ENCODE data around the gene ABHD17B. TPM values are rescaled to one million over a fixed set of nuclear protein-coding genes. Genes with fewer than 3 reads are reported as not detected.

ABHD17B gene
- total RNA-seq, 6 experiments from 2014 or later = 13.6 to 17.9 (median 15.5) TPM

DNA sequence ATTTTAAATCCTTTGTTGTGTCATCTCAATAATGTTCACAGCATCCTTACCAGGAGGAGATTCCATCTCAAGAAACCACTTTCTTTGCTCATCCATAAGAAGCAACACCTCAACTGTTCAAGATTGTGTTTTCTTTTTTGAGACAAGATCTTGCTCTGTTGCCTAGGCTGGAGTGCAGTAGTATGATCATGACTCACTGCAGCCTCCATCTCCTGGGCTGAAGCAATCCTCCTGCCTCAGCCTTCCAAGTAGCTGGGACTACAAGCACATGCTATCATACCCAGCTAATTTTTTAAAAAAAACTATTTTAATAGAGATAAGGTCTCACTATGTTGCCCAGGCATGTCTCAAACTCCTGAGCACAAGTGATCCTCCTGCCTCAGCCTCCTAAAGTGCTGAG is 60.0 kb downstream of the ABHD17B start:
- Mint-ChIP-seq H3K9me3 (peaks cover 5% of the 10 kb centered on the region; the same call in 1 of the 2 replicates), H3K4me3 (no peak overlapping the region), H3K36me3 (ENCODE audit: low read depth) (peaks cover 8% of the 10 kb centered on the region; the same call in 1 of the 2 replicates), H3K4me1 (ENCODE audit: low read depth) (no peaks in the 10 kb centered on the region), H3K27me3 (ENCODE audit: insufficient read depth) (no peaks in the 10 kb centered on the region), H3K27ac (no peak overlapping the region)
- TF ChIP-seq, protein P1, sequence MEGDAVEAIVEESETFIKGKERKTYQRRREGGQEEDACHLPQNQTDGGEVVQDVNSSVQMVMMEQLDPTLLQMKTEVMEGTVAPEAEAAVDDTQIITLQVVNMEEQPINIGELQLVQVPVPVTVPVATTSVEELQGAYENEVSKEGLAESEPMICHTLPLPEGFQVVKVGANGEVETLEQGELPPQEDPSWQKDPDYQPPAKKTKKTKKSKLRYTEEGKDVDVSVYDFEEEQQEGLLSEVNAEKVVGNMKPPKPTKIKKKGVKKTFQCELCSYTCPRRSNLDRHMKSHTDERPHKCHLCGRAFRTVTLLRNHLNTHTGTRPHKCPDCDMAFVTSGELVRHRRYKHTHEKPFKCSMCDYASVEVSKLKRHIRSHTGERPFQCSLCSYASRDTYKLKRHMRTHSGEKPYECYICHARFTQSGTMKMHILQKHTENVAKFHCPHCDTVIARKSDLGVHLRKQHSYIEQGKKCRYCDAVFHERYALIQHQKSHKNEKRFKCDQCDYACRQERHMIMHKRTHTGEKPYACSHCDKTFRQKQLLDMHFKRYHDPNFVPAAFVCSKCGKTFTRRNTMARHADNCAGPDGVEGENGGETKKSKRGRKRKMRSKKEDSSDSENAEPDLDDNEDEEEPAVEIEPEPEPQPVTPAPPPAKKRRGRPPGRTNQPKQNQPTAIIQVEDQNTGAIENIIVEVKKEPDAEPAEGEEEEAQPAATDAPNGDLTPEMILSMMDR (IDR thresholded peaks at IDR 0.05) = no peak
- DNase-seq = no peak

DNA sequence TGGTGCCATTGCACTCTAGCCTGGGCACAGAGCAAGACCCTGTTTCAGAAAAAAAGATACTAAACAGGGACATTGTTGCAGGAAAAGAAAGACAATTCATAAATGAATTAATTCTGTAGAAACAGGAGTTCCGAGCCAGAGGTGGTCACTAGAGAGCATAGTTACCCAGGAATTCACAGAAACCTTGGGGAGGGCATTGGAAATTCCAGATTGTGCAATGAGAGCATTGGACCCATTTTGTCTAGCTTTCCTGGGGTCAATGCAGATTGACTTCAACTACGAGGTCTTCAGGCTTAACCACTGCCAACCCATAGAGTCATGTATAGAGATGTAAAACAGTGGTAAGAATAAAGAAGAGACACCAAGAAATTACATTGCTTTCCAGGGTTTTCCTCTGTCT is 63.1 kb downstream of the ABHD17B start:
- Mint-ChIP-seq H3K9me3 (peaks cover 5% of the 10 kb centered on the region; the same call in 1 of the 2 replicates), H3K27me3 (ENCODE audit: insufficient read depth) (no peaks in the 10 kb centered on the region), H3K27ac (no peak overlapping the region), H3K36me3 (ENCODE audit: low read depth) (peaks cover 6% of the 10 kb centered on the region; the same call in 1 of the 2 replicates), H3K4me1 (ENCODE audit: low read depth) (no peaks in the 10 kb centered on the region), H3K4me3 (no peak overlapping the region)
- no peak for DNase-seq
- TF ChIP-seq, protein P1 (IDR thresholded peaks at IDR 0.05) = no peak

DNA sequence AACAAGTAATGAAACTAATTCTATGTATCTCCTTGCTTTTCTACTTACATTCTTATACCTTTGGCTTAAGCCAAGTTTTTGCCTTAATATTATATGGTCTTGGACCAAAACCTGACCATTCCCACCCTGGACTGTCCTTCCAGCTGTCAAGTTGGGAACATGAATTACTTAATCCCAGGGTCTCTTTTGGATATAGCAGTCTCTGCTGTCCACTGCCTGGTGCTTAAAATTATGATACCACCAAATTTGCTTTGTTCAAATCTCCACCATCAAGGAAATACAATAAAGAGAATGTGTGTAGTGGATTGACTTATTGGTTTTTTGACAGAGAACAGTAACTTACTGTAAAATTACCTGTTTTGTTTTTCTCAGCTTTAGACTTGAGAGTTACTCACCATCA is 66.2 kb downstream of the ABHD17B start:
- DNase-seq = no peak
- TF ChIP-seq, protein P1 (IDR thresholded peaks at IDR 0.05) = no peak
- no peaks in the 10 kb centered on the region for H3K27me3 Mint-ChIP-seq (ENCODE audit: insufficient read depth)
- peaks cover 4% of the 10 kb centered on the region; the same call in 1 of the 2 replicates for H3K9me3 Mint-ChIP-seq
- peaks cover 4% of the 10 kb centered on the region; the same call in 1 of the 2 replicates for H3K36me3 Mint-ChIP-seq (ENCODE audit: low read depth)
- no peaks in the 10 kb centered on the region for H3K4me1 Mint-ChIP-seq (ENCODE audit: low read depth)
- H3K4me3 Mint-ChIP-seq = no peak overlapping the region
- no peak overlapping the region for H3K27ac Mint-ChIP-seq

DNA sequence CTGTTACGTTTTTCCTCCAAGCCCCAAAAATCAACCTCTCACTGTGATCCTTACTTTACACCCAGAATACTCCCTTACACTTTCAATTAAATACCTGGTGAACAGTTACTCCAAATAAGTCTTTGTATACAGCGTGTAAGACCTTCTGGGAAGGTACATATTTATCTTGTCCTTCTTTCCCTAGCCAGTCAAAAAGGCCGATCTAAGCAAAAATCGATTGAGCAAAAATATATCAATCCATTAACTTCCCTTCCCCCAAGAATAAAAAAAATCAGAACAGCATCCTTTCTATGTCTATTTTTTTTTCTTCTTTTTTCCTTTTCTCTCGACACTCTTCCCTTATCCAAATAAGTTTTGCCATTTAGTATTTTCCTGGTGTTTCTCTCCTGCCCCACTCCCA is 71.3 kb downstream of the ABHD17B start:
- TF ChIP-seq, protein P1 (IDR thresholded peaks at IDR 0.05) = no peak
- H3K27ac Mint-ChIP-seq = no peak overlapping the region
- no peak for DNase-seq
- H3K4me1 Mint-ChIP-seq (ENCODE audit: low read depth) = peaks cover 8% of the 10 kb centered on the region; the same call in 1 of the 2 replicates
- H3K9me3 Mint-ChIP-seq = peaks cover 7% of the 10 kb centered on the region; the same call in 1 of the 2 replicates
- H3K4me3 Mint-ChIP-seq = no peak overlapping the region
- H3K27me3 Mint-ChIP-seq (ENCODE audit: insufficient read depth) = no peaks in the 10 kb centered on the region; the same call in 1 of the 2 replicates
- H3K36me3 Mint-ChIP-seq (ENCODE audit: low read depth) = no peaks in the 10 kb centered on the region

DNA sequence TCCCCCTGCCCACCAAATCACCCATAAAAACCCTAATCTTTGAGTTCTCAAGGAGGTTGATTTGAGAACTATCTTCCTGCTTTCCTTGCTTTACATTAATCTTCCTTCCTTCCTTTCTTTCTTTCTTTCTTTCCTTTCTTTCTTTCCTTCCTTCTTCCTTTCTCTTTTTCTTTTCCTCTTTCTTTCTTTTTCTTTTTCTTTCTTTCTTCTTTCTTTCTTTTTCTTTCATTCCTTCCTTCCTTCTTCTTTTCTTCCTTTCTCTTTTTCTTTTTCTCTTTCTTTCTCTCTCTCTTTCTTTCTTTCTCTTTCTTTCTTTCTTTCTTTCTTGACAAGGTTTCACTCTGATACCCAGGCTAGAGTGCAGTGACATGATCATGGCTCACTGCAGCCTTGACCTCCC is 75.4 kb downstream of the ABHD17B start:
- no peak overlapping the region for H3K27ac Mint-ChIP-seq
- no peaks in the 10 kb centered on the region; the same call in 1 of the 2 replicates for H3K36me3 Mint-ChIP-seq (ENCODE audit: low read depth)
- H3K4me1 Mint-ChIP-seq (ENCODE audit: low read depth) = peaks cover 14% of the 10 kb centered on the region; the same call in 1 of the 2 replicates
- DNase-seq = no peak
- H3K4me3 Mint-ChIP-seq = no peak overlapping the region
- TF ChIP-seq, protein P1 (IDR thresholded peaks at IDR 0.05) = no peak
- peaks cover 3% of the 10 kb centered on the region for H3K27me3 Mint-ChIP-seq (ENCODE audit: insufficient read depth)
- peaks cover 18% of the 10 kb centered on the region; the same call in 1 of the 2 replicates for H3K9me3 Mint-ChIP-seq

All from HFFc6 (cell line).